Smooth muscle cell (in vitro differentiated cells): Measurements from ENCODE around the gene CALHM4. TPM values are rescaled to one million over a fixed set of nuclear protein-coding genes. Genes with fewer than 3 reads are reported as not detected.

ENCODE experiments used
- DNase-seq: peaks from one replicate; lab custom pipeline; 2025; ENCODE audit not compliant: unreplicated experiment; lab: John Stamatoyannopoulos, UW
- H2AFZ ChIP-seq: fragments of 200-600 bp; sonication (generic); 2 replicates; pipeline ENCODE4 v1.6.0; 2016; ENCODE audit warnings: antibody characterized with exemption, low read depth, mild to moderate bottlenecking
- H3F3A ChIP-seq: fragments of 200-600 bp; sonication (generic); 2 replicates; pipeline ENCODE4 v1.6.0; 2017; ENCODE audit warnings: antibody characterized with exemption, low read depth
- H3K27ac ChIP-seq: fragments of 200-600 bp; sonication (generic); 2 replicates; pipeline ENCODE4 v1.5.1; 2016; ENCODE audit warnings: low read depth, mild to moderate bottlenecking
- H3K27me3 ChIP-seq: fragments of 200-600 bp; sonication (generic); 2 replicates; pipeline ENCODE4 v1.6.1; 2016; ENCODE audit warnings: low read depth, mild to moderate bottlenecking
- H3K36me3 ChIP-seq: fragments of 200-600 bp; sonication (generic); 2 replicates; pipeline ENCODE4 v1.5.1; 2016; ENCODE audit warnings: low read depth
- H3K4me1 ChIP-seq: fragments of 200-600 bp; sonication (generic); 2 replicates; pipeline ENCODE4 v1.5.1; 2016; ENCODE audit warnings: low read depth
- H3K4me2 ChIP-seq: fragments of 200-600 bp; sonication (generic); 2 replicates; pipeline ENCODE4 v1.6.0; 2016; ENCODE audit warnings: mild to moderate bottlenecking
- H3K4me3 ChIP-seq: fragments of 200-600 bp; sonication (generic); 2 replicates; pipeline ENCODE4 v1.5.1; 2016; ENCODE audit warnings: mild to moderate bottlenecking
- H3K79me2 ChIP-seq: fragments of 200-600 bp; sonication (generic); 2 replicates; pipeline ENCODE4 v1.6.0; 2016; ENCODE audit warnings: low read depth, mild to moderate bottlenecking
- H3K9ac ChIP-seq: fragments of 200-600 bp; sonication (generic); 2 replicates; pipeline ENCODE4 v1.6.0; 2016; ENCODE audit warnings: low read depth
- H3K9me3 ChIP-seq: fragments of 200-600 bp; sonication (generic); replicated peaks from 2 replicates; pipeline ENCODE4 v1.5.1; 2016; ENCODE audit warnings: low read depth
- H4K20me1 ChIP-seq: fragments of 200-600 bp; sonication (generic); 2 replicates; pipeline ENCODE4 v1.6.0; 2016; ENCODE audit warnings: low read depth
- WGBS: methylation state at CpG from one replicate; pipeline ENCODE4 v1.1.7; 2016; ENCODE audit warnings: low lambda C conversion rate; 5-methylcytosine and 5-hydroxymethylcytosine counted together
- polyA plus RNA-seq: library from polyadenylated mRNA; unstranded; fragments of >200 nt; fragmentation: Nextera tagmentation; extraction: Ambion mirVana; gene quantifications from 2 replicates; pipeline ENCODE4 v1.2.1, GENCODE V29; 2016
- total RNA-seq: library from RNA; depleted of rRNA; stranded (reverse); fragments of >200 nt; gene quantifications from 2 replicates; pipeline ENCODE4 v1.2.3, GENCODE V29; 2014
- TF ChIP-seq, protein P1 (sequence below): fragments of 200-600 bp; sonication (generic); IDR thresholded peaks from 2 replicates; pipeline ENCODE4 v1.5.1; 2017; ENCODE audit warnings: borderline replicate concordance, mild to moderate bottlenecking, antibody characterized with exemption; ENCODE audit not compliant: insufficient read depth, poor library complexity, severe bottlenecking

The CALHM4 gene
- total and polyA plus RNA-seq, 2 experiments from 2014 or later, result not detected

DNA sequence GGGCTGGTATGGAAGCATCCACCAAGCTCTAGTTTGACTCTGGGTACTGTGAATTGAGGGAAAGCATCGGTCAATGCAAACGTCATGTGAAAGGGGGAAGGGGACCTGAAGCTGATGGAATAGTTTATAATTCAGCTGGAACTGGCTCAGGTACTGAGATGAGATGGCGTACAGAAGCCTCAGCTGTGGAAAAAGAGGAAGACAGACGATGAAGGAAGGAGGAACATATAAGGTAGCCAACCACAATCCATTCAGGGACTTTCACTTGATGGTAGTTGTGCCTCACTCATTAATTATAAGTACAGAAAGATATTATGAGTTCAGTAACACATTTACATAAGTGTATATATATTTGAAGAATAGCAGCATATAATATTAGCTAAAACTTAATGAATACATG lies 39.4 kb upstream of the CALHM4 start:
- Histone ChIP-seq H3K9ac (no peak overlapping the region), H3K9me3 (no peaks in the 10 kb centered on the region), H2AFZ (no peak overlapping the region), H3K4me1 (peaks cover 16% of the 10 kb centered on the region), H3K79me2 (peaks cover 9% of the 10 kb centered on the region), H3K36me3 (no peaks in the 10 kb centered on the region), H3F3A (no peaks in the 10 kb centered on the region), H4K20me1 (no peaks in the 10 kb centered on the region), H3K4me3 (no peak overlapping the region), H3K4me2 (peak overlapping the region; percentile 90), H3K27ac (no peak overlapping the region), H3K27me3 (no peaks in the 10 kb centered on the region)
- TF ChIP-seq, protein P1, sequence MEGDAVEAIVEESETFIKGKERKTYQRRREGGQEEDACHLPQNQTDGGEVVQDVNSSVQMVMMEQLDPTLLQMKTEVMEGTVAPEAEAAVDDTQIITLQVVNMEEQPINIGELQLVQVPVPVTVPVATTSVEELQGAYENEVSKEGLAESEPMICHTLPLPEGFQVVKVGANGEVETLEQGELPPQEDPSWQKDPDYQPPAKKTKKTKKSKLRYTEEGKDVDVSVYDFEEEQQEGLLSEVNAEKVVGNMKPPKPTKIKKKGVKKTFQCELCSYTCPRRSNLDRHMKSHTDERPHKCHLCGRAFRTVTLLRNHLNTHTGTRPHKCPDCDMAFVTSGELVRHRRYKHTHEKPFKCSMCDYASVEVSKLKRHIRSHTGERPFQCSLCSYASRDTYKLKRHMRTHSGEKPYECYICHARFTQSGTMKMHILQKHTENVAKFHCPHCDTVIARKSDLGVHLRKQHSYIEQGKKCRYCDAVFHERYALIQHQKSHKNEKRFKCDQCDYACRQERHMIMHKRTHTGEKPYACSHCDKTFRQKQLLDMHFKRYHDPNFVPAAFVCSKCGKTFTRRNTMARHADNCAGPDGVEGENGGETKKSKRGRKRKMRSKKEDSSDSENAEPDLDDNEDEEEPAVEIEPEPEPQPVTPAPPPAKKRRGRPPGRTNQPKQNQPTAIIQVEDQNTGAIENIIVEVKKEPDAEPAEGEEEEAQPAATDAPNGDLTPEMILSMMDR, result no peak
- 93% methylated on average over 4 of the region's 4 CpGs for WGBS
- no peak for DNase-seq

DNA sequence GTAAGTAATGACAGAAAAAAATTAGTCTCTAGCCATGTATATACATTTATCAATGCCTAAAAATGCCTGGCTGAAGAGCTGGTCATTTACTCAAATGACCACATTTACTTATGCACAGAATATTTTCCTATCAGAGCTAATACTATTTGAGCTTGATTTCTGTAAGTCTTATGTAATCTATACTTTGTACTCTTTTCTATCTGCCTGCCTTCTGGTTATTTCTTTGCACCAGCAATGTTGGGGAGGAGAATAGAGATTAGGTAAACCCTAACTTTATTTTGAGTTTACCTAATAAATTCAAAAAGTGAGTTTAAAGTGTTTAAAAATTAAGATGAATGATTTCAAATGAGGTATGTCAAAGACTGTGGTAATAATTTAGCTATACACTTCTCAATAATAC lies 38.4 kb upstream of the CALHM4 start:
- Histone ChIP-seq H3K4me3 (no peak overlapping the region), H2AFZ (no peak overlapping the region), H4K20me1 (no peaks in the 10 kb centered on the region), H3K4me1 (peaks cover 16% of the 10 kb centered on the region), H3K4me2 (no peak overlapping the region), H3K36me3 (no peaks in the 10 kb centered on the region), H3K9me3 (no peaks in the 10 kb centered on the region), H3K79me2 (peaks cover 9% of the 10 kb centered on the region), H3K27ac (no peak overlapping the region), H3F3A (no peaks in the 10 kb centered on the region), H3K27me3 (no peaks in the 10 kb centered on the region), H3K9ac (no peak overlapping the region)
- DNase-seq, result no peak
- TF ChIP-seq, protein P1, result no peak

DNA sequence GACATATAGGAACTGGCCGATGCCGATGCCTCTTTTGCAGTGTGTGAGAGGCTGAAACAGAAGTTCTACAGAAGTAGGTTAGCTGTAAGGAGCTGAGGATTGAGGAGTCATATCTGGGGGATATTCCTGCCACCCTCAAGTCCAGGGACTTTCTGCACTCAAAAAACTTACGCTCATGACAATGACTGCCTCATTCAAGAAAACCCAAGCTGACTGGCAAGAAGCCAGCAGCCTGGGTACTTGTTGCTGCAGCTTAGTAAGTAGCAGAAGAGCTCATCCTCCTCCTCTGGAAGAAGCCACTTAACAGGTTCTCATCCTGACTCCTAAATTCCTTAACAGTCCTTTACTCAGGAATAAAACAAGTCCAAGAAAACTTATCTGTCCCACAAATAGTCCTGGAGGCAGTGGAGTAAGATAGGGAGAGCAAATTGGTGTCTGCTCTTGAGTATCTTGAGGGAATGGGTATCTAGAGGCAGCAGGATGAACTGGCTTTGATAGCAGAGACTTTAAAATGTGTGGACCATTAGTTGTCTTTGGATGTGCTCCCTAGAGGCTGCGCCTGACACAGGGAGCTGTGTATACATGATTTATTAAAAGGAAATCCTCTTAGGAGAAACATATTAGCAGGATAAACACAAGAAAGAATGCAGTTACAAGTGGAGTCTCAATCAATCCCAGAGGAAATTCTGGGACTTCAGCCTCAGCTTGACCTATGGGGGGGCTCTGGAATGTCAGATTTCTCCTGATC lies 34.8 kb upstream of the CALHM4 start:
- TF ChIP-seq, protein P1, result no peak
- Histone ChIP-seq H3K36me3 (no peaks in the 10 kb centered on the region), H4K20me1 (no peaks in the 10 kb centered on the region), H2AFZ (no peak overlapping the region), H3K4me2 (no peak overlapping the region), H3K4me1 (no peaks in the 10 kb centered on the region), H3K27me3 (no peaks in the 10 kb centered on the region), H3K4me3 (no peak overlapping the region), H3K27ac (no peak overlapping the region), H3F3A (no peaks in the 10 kb centered on the region), H3K9me3 (no peaks in the 10 kb centered on the region), H3K9ac (no peak overlapping the region), H3K79me2 (no peaks in the 10 kb centered on the region)
- DNase-seq, result no peak
- 74% methylated on average over 4 of the region's 4 CpGs for WGBS

DNA sequence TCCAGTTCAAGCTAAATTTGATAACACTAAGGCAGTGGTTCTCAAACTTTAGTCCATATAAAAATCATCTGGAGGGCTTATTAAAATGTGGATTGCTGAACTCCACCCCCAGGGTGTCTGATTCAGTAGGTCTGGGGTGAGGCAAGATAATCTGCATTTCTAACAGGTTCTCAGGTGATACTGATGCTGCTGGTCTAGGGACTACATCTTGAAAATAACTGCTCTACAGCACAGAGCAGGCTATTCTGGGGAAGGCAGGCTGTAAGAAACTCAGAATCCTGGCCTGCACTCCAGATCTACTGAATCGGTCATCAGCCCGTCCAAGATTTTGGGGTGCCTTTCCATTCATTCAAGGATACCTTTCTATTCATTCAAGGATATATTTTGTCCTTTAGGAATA lies 30.7 kb upstream of the CALHM4 start:
- 80% methylated on average over 2 of the region's 2 CpGs for WGBS

More for the DNA sequence above, 30.7 kb upstream of the CALHM4 start:
- Histone ChIP-seq H3K9ac (no peak overlapping the region), H3F3A (no peaks in the 10 kb centered on the region), H2AFZ (no peak overlapping the region), H3K36me3 (no peaks in the 10 kb centered on the region), H3K9me3 (no peaks in the 10 kb centered on the region), H3K4me1 (no peaks in the 10 kb centered on the region), H3K79me2 (no peaks in the 10 kb centered on the region), H3K27me3 (no peaks in the 10 kb centered on the region), H4K20me1 (no peaks in the 10 kb centered on the region), H3K4me2 (no peak overlapping the region), H3K27ac (no peak overlapping the region), H3K4me3 (no peak overlapping the region)
- TF ChIP-seq, protein P1, result no peak
- DNase-seq, result no peak
